GM18526 (cell line): ENCODE measurements around the gene TBC1D17.

Experiments used
- POLR2A ChIP-seq: IDR thresholded peaks from 3 replicates; pipeline ENCODE4 v1.6.1; 2011; ENCODE audit not compliant: insufficient read length; ENCODE audit errors: extremely low read depth

Gene TBC1D17

DNA sequence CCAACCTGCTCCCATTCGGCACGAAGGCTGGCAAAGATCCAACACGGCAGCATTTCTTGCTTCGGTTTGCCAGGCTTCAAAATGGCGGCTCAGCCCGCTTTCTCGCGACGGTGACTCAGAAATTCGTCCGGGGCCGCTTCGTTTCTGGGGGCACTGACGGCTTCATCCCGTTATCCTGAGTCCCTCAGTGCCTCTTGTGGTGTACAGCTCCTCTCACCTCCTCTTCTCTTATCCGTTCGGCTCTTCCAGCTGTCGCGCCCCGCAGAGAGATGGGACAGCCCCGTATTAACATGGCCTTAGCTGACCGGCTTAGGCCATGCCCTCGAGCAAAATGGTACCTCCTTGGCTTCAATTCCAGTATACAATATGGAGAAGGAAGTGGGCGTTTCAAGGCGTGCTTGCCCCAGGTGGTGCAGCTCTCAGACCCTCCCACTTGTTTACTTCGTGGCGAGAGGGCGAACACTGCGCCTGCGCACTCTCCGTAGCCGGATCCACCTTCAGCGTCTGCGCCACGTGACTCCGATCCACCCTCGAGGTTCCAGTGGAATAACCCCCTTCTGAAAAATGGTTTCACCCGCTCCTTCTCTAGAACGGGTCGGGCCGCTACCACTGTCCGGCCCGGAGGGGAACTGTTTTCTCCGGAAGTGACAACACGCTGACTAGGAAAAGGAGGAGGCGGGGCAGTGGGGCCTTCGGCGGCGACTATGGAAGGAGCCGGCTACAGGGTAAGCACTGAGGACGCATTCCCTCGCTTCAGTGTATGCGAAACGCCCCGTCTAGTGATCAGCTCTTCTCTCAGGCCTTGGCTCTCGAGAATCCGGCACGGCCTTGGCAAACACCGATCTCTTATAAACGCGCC, at the start of gene TBC1D17, which contains the start of gene AKT1S1:
Gene TBC1D17 (plus strand): TSS at position 683 of the 859 bp plus-strand sequence. CDS start 22 bp downstream, at position 705.
Gene AKT1S1 (minus strand): TSS at position 336 of the 859 bp plus-strand sequence. CDS start 4,060 bp downstream, outside the sequence.
- TF ChIP-seq POLR2A: peak; percentile 68

DNA sequence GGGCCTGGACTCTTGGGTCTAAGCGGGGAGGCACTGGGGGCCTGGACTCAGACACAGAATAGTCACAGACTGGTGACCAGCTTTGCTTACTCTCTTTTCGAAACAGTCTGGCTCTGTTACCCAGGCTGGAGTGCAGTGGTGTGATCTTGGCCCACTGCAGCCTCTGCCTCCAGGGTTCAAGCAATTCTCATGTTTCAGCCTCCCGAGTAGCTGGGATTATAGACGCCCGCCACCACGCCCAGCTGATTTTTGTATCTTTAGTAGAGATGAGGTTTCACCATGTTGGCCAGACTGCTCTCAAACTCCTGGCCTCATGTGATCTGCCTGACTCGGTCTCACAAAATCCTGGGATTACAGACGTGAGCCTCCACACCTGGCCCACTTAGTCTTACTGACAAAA, 48.3 kb upstream of the TBC1D17 start:
- TF ChIP-seq POLR2A: no peak

DNA sequence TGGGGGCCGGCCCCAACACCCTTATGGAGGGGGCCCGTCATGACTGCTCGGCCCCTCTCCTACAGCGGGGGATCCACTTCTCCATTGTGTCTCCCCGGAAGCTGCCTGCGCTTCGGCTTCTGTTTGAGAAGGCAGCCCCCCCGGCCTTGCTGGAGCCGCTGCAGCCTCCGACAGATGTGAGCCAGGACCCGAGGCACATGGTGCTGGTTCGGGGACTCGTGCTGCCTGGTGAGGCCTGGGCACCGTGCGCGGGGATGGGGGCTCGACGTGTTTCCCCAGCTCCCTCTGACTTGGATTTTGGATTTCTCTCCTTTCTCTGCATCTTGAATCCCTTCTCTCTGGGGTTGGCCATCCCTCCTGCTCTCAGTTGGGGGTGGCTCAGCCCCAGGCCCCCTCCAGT, 47.8 kb upstream of the TBC1D17 start:
- TF ChIP-seq POLR2A: no peak

GRCh38 chr19:49830766-49831165, 46.7 kb upstream of the TBC1D17 start:
- no peak for TF ChIP-seq POLR2A

DNA sequence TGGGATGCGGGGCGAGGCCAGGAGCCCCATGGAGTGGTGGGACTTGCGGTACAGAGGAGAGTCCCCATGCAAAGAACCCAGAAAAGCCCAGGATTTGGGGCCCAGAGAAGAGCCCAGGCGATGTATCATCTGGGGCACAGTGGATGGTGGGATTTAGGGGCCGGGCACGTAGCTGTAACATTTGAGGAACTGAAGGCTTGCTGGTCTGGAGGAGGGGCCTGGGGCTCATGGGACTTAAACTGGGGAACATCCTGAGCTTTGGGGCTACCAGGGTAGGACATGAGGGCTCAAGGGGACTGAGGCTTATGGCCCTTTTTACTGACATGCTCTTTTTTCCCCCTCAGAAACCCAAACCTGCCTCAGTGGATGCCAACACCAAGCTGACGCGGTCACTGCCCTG, 45.9 kb upstream of the TBC1D17 start:
- TF ChIP-seq POLR2A: no peak

DNA sequence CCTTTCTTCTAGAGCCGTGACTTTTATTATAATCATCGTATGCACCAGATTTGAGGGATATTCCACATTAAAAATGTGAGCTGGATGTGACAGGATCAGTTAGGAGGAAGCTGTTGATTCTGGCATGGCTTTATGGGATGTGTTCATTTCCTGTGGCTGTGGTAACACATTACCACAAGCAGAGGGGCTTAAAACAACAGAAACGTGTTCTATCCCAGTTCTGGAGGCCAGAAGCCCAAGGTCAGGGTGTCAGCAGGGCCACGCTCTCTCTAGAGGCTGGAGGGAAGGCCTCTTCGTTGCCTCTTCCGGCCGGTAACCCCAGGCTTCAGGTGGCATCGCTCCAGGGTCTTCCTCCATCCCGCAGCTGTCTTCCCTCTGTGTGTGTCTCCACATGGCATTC, 44.9 kb upstream of the TBC1D17 start:
- TF ChIP-seq POLR2A: no peak

DNA sequence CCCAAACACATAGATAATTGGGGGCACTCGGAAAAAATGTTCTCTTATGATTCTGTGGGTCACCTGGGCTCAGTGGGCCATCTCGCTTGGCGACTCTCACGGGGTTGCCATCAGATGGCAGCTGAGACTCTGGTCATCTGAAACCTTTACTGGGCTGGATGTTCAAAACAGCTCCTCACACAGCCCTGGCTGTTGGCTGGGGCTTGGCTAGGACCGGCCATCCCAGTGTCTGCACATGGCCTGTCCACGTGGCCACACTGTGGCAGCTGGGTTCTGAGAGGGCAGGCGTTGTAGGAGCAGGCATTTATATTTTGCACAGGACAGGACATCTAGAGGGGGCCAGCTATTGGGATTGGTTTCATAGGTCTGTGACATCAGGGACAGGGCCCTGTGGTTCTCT, 43.9 kb upstream of the TBC1D17 start:
- TF ChIP-seq POLR2A: no peak

DNA sequence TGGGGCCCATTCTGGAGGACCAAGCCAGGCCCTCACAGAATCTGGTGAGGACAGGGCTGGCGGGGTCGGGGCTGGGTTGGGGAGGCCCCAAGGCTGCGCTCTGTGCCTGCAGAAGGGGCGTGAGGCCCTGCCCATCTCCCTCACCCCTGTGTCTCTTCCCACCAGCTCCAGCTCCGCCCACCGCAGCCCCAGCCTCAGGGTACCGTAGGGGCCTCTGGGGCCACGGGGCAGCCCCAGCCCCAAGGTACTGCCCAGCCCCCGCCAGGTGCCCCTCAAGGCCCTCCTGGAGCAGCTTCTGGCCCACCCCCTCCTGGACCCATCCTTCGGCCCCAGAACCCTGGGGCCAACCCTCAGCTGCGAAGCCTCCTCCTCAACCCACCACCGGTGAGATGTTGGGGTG, 41.9 kb upstream of the TBC1D17 start:
- no peak for TF ChIP-seq POLR2A

DNA sequence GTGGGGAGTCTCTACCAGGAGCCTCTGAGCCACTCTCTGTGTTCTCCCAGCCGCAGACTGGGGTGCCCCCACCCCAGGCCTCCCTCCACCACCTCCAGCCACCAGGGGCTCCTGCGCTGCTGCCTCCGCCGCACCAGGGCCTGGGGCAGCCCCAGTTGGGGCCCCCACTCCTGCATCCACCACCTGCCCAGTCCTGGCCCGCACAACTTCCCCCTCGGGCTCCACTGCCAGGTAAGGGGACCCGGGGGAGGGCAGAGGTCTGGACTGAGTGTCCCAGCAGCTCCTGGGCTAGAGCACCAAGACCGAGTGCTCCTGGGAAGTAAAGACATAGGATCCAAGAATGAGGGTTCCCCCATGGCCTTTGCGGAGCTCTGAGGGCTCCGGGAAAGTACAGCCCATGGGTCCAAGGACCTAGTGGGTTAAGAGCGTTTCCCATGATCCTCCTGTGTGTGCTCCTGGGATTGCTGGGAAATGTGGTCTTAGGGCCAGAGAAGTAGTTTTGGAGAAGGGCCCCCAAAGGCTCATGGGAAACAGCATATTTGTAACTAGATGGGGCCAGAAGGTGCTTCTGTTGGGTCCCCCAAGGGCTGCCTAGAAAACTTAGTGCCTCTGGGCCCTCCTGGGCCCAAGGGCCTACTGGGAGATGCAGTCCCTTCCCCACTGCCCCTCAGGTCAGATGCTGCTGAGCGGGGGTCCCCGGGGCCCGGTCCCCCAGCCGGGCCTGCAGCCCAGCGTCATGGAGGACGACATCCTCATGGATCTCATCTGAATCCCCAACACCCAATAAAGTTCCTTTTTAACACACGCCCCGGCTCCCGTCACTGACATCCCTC, 41.1 kb upstream of the TBC1D17 start:
- no peak for TF ChIP-seq POLR2A

- no peak for TF ChIP-seq POLR2A
Measured at GRCh38 chr19:49837009-49837310, 40.5 kb upstream of the TBC1D17 start.

DNA sequence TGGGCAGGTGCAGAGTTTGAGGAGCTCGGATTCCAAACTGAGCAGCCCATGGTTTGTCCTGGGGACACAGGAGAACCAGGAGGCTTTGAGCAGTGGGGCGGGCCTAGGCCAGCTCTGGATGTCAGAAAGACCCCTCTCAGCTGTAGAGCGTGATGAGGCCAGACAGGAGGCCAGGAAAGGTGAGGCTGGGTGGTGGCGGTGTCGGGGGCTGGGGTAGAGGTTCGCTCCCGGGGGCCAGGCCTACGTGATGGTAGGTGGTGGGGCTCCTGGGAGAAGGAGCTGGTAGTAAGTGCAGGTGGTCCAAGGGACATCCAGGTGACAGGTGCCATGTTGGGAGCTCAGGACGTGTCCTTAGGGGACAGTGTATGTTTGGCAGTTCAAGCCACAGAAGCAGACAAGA, 40.1 kb upstream of the TBC1D17 start:
- TF ChIP-seq POLR2A: no peak

GRCh38 chr19:49838885-49839588, 38.5 kb upstream of the TBC1D17 start:
- no peak for TF ChIP-seq POLR2A

GRCh38 chr19:49839713-49840112, 37.8 kb upstream of the TBC1D17 start:
- TF ChIP-seq POLR2A: no peak

DNA sequence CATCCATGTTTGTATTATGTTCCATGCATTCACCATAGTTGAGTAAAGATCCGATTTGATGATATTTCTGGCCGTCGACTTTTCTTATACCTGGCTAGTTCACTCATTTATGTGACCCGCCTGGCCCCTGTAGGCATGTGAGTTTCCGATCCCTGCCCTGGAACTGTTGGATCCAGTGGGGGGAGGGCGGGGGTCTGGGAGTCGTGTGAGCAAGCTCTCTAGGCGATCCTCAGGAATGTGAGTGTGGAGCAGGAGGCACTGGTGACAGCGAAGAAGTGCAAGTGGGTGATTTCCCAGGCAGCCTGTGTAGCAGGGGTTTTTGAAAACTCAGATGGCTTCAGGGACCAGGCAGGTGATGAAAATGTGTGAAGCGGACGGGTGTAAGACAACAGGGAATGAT, 37.2 kb upstream of the TBC1D17 start:
- TF ChIP-seq POLR2A: no peak

DNA sequence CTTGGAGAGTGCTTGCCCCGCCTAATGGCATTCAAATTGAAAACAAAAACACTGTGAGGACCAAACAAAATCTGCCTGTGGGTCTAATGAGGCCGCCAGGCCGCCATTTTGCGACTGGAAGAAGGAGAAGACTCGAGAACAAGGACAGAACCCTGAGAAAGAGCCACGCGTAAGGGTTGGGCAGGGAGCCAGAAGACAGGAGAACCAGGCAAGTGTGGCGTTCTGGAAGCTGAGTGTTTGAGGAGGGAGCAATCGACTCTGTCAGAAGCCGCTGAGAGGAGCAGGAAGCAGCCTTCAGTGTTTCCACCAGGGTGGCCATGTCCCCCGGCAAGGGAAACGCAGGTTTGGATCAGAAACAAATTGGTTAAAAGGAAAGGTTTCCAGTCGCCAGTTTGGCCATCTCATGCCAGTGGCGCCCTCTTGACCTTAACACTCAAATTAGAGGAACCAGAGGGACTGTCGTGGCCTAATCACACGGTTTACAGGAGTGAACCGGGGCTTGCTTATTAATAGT, 36.7 kb upstream of the TBC1D17 start:
- no peak for TF ChIP-seq POLR2A
